NCI-H2107 treated with DMSO at 0.1 percent for 48 hours (cell line): Measurements from ENCODE around the gene MYO1D.
A peak's percentile ranks its signal among the peaks of the same experiment; 100 is the strongest.

Experiments used
- DNase-seq: peaks from one replicate; lab custom pipeline; 2025; ENCODE audit not compliant: unreplicated experiment; lab: John Stamatoyannopoulos, UW

The MYO1D gene

DNA sequence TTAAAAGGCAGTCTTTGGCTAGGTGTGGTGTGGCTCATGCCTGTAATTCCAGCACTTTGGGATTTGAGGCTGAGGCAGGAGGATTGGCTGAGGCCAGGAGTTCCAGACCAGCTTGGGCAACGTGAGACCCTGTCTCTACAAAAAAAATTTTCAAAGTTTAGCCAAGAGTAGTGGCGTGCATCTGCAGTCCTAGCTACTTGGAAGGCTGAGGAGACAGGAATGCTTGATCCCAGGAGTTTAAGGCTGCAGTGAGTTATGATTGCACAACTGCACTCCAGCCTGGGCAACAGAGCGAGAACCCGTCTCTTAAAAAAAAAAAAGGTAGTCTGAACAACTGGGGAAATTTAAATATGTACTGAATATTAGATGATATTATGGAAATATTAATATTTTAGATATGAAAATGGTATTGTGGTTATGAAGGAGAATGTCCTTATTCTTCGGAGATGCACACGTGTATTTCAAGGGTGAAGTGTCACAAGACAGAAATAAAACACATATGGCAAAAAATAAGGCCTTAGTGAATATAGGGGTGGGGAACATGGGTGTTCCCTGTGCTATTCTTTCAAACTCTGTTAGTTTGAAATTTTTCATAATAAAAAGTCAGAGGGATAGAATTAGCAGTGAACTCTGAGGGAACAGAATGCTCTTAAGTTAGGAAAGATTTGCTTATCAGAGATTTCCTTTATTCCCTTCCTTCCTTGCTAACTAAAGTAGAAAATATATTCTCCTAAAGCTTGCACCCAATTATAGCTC lies 245.4 kb downstream of the MYO1D start:
- no peak for DNase-seq

DNA sequence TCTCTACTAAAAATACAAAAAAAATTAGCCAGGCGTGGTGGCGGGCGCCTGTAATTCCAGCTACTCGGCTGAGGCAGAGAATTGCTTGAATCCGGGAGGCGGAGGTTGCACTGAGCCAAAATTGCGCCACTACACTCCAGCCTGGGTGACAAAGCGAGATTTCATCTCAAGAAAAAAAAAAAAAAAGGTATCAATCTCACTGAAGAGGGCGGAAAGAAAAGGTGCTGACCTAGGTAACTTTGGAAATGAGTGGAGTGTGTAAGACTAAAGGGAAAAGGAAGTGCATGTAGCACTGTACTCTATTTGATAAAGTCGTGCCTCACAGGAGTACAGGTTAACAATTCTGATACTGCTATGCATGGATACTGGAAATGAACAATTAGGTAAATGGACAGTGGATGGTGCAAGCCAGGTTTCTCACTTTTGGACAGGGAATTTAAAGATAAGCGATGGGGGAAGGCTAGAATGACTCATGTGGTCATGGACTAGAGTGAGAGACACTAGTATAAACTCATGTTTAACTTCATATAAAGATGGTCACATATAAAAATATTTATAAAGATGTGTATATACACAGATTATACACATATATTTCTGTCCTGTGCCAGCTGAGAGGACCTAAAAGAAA lies 247.2 kb downstream of the MYO1D start:
- DNase-seq = no peak

DNA sequence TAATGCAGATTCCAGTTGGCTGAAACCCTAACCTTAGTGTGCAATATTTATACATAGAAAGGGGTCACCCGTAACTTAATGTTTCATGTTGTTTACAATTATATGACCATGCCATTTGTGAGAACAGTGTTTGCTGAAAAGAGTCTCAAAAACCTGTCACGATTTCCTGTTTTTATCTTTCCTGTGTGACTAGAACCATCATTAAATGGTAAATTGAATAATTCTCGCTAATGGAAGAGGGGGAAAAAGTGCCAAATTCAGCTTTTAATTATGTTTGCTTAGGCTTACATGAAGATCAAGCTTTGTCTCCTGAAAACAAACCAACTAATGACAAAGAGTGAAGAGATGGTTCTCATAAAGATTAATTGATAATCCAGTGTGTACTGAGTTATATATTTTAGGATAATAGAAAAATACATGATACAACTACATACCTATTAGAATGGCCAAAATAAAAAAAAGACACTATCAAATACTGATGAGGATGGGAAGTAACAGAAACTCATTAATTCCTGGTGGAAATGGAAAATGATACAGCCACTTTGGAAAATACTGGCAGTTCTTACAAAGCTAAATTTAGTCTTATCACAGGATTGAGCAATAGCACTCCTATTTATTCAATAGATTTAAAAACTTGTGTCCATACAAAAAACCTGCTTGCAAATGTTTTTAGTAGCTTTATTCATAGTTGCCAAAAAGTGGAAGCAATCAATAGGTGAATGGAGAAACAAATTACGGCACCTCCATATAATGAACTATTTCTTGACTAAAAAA lies 248.5 kb downstream of the MYO1D start:
- no peak for DNase-seq

DNA sequence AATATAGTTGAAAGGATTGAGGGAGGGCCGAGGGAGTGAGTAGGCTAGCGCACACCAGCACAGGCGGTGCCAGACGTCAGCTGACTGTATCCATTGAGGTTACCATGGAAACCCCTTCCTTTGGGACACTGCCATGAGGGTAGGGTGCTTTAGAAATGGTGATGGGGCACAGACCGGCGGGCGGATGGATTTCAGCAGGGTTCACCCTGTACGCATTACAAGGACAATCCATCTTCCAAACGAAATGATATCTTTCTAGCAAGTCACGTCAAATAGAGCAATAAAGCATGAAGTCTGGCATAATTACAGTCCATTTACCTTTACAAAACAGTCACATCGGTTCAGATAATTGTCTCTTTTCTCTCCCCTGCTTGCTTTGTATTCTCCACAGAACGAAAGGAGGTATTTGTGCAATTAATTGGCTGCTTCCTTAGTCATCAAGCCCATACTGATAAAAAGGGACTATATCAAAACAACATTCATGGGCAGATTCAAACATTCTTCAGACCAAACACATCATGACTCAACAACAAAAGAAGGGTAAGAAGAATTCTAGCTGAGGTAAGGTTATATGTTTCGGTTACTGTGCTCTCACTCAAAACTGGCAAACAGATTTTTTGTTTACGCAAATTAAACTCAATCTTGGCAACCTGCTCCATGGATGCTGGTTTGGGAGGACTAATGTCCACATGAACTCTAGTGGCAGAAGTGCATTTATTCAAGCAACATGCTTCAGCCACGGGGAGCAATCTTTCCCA lies 249.5 kb downstream of the MYO1D start:
- DNase-seq = peak; percentile 68

DNA sequence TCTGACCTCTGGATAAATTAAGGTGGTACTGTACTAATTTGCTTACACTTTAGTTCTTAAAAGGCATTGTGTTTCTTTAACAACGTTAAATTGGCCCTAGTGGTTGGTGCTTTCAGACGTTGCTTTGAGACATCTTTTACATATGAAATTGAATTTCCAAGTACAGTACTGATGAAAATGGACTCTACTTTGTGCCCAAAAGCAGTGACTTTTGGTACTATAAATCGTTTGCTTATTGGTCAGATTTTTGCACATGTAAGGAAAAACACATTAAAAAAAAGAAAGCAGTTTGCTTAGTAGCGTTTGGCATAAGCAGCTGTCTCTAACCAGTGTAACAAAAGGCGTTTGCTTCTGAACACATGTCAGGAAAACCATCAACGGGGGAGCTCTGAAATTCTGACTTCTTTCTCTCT lies 250.5 kb downstream of the MYO1D start:
- DNase-seq = peak; percentile 51

GRCh38 chr17:32625971-32626370 lies 251.0 kb downstream of the MYO1D start:
- peak; percentile 51 for DNase-seq

- DNase-seq = no peak
These were observed 253.7 kb downstream of the MYO1D start for GRCh38 chr17:32623196-32623595.

- no peak for DNase-seq
These were observed 254.4 kb downstream of the MYO1D start for GRCh38 chr17:32622540-32622939.

DNA sequence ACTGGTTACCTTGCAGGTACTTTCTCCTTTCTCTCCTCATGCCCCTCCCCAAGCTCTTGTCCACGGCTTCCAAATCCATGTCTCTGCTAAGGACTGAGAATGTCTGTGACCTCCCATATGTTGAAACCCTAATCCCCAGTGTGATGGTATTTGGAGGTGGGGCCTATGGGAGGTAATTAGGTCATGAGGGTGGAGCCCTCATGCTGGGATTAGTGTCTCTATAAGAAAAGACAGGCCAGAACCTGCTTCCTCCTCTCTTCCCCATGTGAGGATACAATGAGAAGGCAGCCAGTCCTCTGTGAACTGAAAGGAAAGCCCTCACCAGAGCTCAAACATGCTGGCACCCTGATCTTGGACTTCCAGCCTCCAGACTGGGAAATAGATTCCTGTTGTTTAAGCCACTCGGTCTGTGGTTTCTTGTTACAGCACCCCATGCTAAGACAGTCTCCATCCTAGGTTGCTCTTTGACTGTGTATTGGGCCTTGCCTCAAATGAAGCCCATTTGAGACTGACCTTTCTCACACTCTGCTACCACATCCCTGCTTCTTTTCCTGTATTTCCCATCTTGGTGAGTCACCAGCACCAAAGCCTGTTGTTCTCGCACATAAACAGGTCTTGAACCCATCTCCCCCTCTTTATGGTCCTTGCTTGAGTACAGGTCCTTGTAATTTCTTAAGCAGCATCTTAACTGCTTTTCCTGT lies 255.2 kb downstream of the MYO1D start:
- DNase-seq = no peak

DNA sequence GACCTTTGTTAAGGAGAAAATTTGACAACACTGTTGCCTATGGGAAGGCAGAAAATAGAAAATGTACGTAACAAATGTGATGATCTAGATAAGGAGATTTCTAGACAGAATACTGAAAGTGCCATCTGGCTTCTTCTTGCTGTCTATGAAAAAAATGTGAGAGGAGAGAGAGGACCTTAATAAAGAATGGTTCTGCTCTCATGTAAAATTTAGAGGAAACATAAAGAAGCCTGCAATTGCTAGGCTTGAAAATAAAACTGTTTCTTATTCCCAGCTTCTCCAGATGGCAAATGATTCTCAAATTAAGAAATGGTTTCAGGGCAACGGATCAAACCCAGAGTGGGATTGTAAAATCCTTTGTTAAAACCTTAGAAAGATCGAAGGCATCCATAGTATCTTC lies 261.6 kb downstream of the MYO1D start:
- no peak for DNase-seq

DNA sequence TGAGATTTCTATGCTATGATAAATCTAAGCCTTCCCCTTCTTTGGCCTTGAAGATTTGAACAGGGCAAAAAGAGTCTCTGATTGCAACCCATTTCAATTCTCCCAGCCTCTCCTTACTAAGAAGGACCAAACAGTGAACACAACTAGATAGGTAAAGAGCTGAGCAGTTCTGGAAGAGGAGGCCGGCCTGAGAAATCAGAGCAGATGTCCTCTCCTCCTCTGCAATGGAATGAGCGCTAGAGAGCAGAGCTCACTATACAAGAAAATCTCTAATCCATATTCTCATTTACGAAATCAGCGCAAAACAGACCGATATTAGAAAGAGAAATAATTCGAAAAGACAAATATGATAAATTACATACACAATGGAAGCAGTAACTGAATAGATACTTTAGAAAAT lies 266.0 kb downstream of the MYO1D start:
- DNase-seq = no peak

DNA sequence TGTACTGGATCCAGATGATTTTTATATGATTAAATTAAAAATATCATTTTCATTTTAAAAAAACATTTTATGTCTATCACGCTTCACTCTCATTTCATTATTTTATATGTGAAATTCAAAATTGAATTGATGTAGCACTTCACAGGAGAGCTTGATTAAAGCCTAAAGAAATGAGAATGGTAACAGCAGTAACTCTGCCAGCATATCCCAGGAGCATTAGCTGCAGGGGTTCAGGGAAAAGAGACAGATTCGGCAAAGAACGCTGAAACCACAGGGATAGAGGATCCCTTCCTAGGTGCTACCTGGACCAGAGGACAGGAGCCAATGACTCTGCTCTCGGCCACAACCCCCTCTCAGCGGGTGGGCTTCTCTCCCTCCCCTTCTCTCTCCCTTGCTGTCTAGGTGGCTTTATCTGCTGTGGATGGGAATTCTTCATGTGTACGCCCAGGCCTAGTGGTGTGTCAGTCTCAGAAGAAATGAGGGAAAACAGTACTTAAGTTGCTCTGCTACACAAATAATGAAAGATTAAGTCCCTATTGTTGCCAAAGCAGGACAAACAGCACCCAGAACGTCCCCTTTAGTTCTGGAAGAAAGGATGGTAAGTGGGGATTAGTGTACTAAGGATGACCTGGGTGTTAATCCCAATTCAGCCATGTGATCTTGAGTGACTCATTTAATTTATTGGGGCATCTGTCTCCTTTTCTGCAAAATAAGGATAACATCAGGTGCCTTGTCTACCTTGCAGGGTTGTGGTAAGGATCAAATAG lies 266.9 kb downstream of the MYO1D start:
- no peak for DNase-seq

- DNase-seq = peak; percentile 48
These were observed 267.8 kb downstream of the MYO1D start for GRCh38 chr17:32609085-32609484.

GRCh38 chr17:32608267-32608666 lies 268.7 kb downstream of the MYO1D start:
- DNase-seq = no peak

- no peak for DNase-seq
These were observed 272.0 kb downstream of the MYO1D start for GRCh38 chr17:32604966-32605365.

DNA sequence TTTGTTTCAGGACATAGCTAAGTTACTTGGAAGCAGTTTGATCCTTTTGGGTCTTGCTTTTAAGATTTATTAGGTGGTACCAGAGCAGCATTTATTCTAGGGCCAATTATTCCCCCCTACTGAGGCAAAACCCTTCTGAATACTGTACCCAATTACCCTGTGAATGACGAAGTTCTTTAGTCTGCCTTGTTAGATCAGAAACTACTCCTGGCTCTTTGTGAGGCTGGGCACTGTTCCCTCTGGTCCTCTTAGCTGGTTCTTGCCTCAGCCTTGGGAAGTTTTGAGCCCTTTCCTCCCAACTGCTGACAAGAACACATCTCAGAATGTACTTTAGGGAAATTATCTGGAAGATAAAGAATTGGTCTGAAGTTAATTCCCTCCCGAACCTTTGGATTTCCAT lies 274.5 kb downstream of the MYO1D start:
- DNase-seq = no peak

GRCh38 chr17:32601866-32602265 lies 275.1 kb downstream of the MYO1D start:
- no peak for DNase-seq

GRCh38 chr17:32596628-32597027 lies 280.3 kb downstream of the MYO1D start:
- DNase-seq = peak; percentile 9

- DNase-seq = no peak
These were observed 280.7 kb downstream of the MYO1D start for GRCh38 chr17:32596206-32596605.

DNA sequence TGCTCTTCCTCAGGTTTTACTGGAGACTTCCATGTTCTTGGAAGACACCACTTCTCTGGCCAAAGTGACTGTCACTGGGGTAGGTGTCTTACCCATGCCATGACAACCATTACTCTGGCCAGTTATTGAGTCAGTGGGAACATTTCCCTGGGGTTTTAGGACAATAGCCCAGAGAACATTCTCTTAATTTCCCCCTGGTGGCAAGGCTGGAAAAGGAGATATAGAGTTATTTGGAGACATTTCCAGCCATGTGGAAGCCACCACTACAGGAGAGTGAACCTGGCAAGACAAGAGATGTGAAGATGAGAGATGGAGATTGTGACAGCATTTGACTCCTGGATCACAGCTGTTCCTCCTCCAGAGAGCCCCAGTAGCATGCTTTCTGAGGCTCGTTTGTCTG lies 283.9 kb downstream of the MYO1D start:
- DNase-seq = no peak
